ENCODE measurements around the gene CCDC9B. TPM values are rescaled to one million over a fixed set of nuclear protein-coding genes. Genes with fewer than 3 reads are reported as not detected.

Gene CCDC9B
- total RNA-seq, 1 experiment from 2014 or later = 1.2 TPM

Other genes starting within 250 kb of the CCDC9B start
- 3.0 and 5.4 TPM in 2 replicates for gene BMF, start 232.1 kb downstream of the CCDC9B start, total RNA-seq (2014; rRNA removed; shearing (Covaris generic); ENCODE audit: low replicate concordance)
- gene BUB1B, start 179.9 kb downstream of the CCDC9B start, total RNA-seq (2014; rRNA removed; shearing (Covaris generic); ENCODE audit: low replicate concordance) = 58.2 and 60.1 TPM in 2 replicates
- 0.45 and 0.69 TPM in 2 replicates for gene PAK6, start 101.9 kb downstream of the CCDC9B start, total RNA-seq (2014; rRNA removed; shearing (Covaris generic); ENCODE audit: low replicate concordance)
- not detected in 2 replicates for gene ANKRD63, start 57.9 kb downstream of the CCDC9B start, total RNA-seq (2014; rRNA removed; shearing (Covaris generic); ENCODE audit: low replicate concordance)
- 4.3 and 8.7 TPM in 2 replicates for gene PLCB2, start 33.0 kb downstream of the CCDC9B start, total RNA-seq (2014; rRNA removed; shearing (Covaris generic); ENCODE audit: low replicate concordance)
- gene INAFM2, start 17.2 kb downstream of the CCDC9B start, total RNA-seq (2014; rRNA removed; shearing (Covaris generic); ENCODE audit: low replicate concordance) = 5.8 and 9.2 TPM in 2 replicates
- gene PHGR1, start 10.1 kb upstream of the CCDC9B start, total RNA-seq (2014; rRNA removed; shearing (Covaris generic); ENCODE audit: low replicate concordance) = not detected in 2 replicates
- 0.07 and 2.6 TPM in 2 replicates for gene DISP2, start 17.3 kb upstream of the CCDC9B start, total RNA-seq (2014; rRNA removed; shearing (Covaris generic); ENCODE audit: low replicate concordance)
- 34.5 and 43.1 TPM in 2 replicates for gene KNSTRN, start 41.8 kb upstream of the CCDC9B start, total RNA-seq (2014; rRNA removed; shearing (Covaris generic); ENCODE audit: low replicate concordance)
- 38.1 and 56.4 TPM in 2 replicates for gene IVD, start 64.9 kb upstream of the CCDC9B start, total RNA-seq (2014; rRNA removed; shearing (Covaris generic); ENCODE audit: low replicate concordance)
- gene BAHD1, start 100.0 kb upstream of the CCDC9B start, total RNA-seq (2014; rRNA removed; shearing (Covaris generic); ENCODE audit: low replicate concordance) = 10.3 and 15.4 TPM in 2 replicates
- 8.4 and 11.6 TPM in 2 replicates for gene CHST14, start 130.0 kb upstream of the CCDC9B start, total RNA-seq (2014; rRNA removed; shearing (Covaris generic); ENCODE audit: low replicate concordance)
- gene CCDC32, start 224.1 kb upstream of the CCDC9B start, total RNA-seq (2014; rRNA removed; shearing (Covaris generic); ENCODE audit: low replicate concordance) = 21.8 and 25.3 TPM in 2 replicates
- gene RPUSD2, start 228.4 kb upstream of the CCDC9B start, total RNA-seq (2014; rRNA removed; shearing (Covaris generic); ENCODE audit: low replicate concordance) = 13.6 and 33.0 TPM in 2 replicates

All from Karpas-422 (cell line).